Heart left ventricle (tissue), 16 donors: Measurements from ENCODE around the gene CHD5. TPM values are rescaled to one million over a fixed set of nuclear protein-coding genes. Genes with fewer than 3 reads are reported as not detected.
A peak's percentile ranks its signal among the peaks of the same experiment; 100 is the strongest.

Source experiments
- ATAC-seq, 4 donors: fragments of 200-7000 bp; cut with Tn5 transposase; one replicate each; pipeline ENCODE4 v1.9.1; 2020 to 2022; ENCODE audit warnings: moderate library complexity in 4 of 4, mild to moderate bottlenecking in 3 of 4, moderate number of reproducible peaks in 1 of 4
- DNase-seq, 5 donors: peaks; one replicate each; pipeline ENCODE4 v3.0.0-alpha.2; 2020
- H3K27ac ChIP-seq, 12 donors: fragments of 200-600 bp; sonication (generic) in 4 of 12; one replicate each; pipeline versions ENCODE4 v1.5.0 to v1.8.0; 2016 to 2022; ENCODE audit warnings: mild to moderate bottlenecking in 2 of 12
- H3K27me3 ChIP-seq, 9 donors: fragments of 200-600 bp; sonication (generic) in 2 of 9; one replicate each; pipeline versions ENCODE4 v1.5.1 to v1.8.0; 2016 to 2022; ENCODE audit warnings: mild to moderate bottlenecking in 3 of 9
- H3K36me3 ChIP-seq, 9 donors: fragments of 200-600 bp; sonication (generic) in 2 of 9; one replicate each; pipeline versions ENCODE4 v1.5.0 to v1.8.0; 2018 to 2022; ENCODE audit warnings: mild to moderate bottlenecking in 2 of 9
- H3K4me1 ChIP-seq, 12 donors: fragments of 200-600 bp; sonication (generic) in 4 of 12; one replicate each; pipeline versions ENCODE4 v1.5.0 to v1.8.0; 2016 to 2022; ENCODE audit warnings: mild to moderate bottlenecking in 3 of 12
- H3K4me3 ChIP-seq, 12 donors: fragments of 200-600 bp; sonication (generic) in 4 of 12; one replicate each; pipeline versions ENCODE4 v1.5.0 to v1.8.0; 2017 to 2022; ENCODE audit warnings: mild to moderate bottlenecking in 9 of 12, moderate library complexity in 4 of 12
- H3K9me3 ChIP-seq, 12 donors: fragments of 200-600 bp; sonication (generic) in 4 of 12; one replicate each; pipeline versions ENCODE4 v1.5.0 to v1.8.0; 2016 to 2022; ENCODE audit warnings: mild to moderate bottlenecking in 1 of 12
- POLR2A ChIP-seq, 2 donors: fragments of 450-650 bp; IDR thresholded peaks; one replicate each; pipeline ENCODE4 v1.6.1; 2017; ENCODE audit warnings: antibody characterized with exemption in 2 of 2, mild to moderate bottlenecking in 2 of 2, moderate library complexity in 2 of 2
- WGBS, 4 donors: extraction: QIAGEN DNeasy Blood & Tissue Kit in 2 of 4; methylation state at CpG; one replicate each; pipeline versions ENCODE4 v1.1.5 to v1.1.7; 2013 to 2018; 5-methylcytosine and 5-hydroxymethylcytosine counted together
- intact Hi-C, 10 donors: fragments of 100-400 bp; cut with DNase I; formaldehyde crosslinking; loops; one replicate each; pipeline versions ENCODE4 v1.11.1 to v1.14.2; 2022
- polyA plus RNA-seq, 2 donors: library from polyadenylated mRNA; stranded (reverse); fragments of 200-250 nt; gene quantifications; one replicate each; pipeline ENCODE4 v1.2.3, GENCODE V29; 2013
- total RNA-seq, 9 donors: library from RNA; depleted of rRNA in 2 of 9; stranded (reverse); fragments of >200 nt in 2 of 9; fragmentation: NEBNext Ultra II Directional in 3 of 9; extraction: Animal tissue kit (Norgen Biotek cat#: 25700) in 3 of 9; gene quantifications; one replicate each; pipeline versions ENCODE4 v1.1.0 to v1.2.4, GENCODE V29; 2016 to 2023
- TF ChIP-seq, protein P1 (sequence below), 12 donors: fragments of 200-600 bp; sonication (generic) in 4 of 12; IDR thresholded peaks; one replicate each; pipeline versions ENCODE4 v1.5.0 to v1.8.0; 2018 to 2022; ENCODE audit warnings: antibody characterized with exemption in 12 of 12, mild to moderate bottlenecking in 5 of 12
- donor health status: ischemic (EF 13 %, LVEDD 7.1; RV severe dilation, severe dysfunction).
- donor health status: healthy with polysubstance abuse.
- donor health status: DM: no; HTN: yes; CAD: no.
- donor health status: DM: no; HTN: no; CAD: no.
- donor health status: ischemic (EF 25% LVEDD 6.9; RV normal size, moderate dysfunction).
- donor health status: ischemic (EF 25% LVEDD 5.7; RV mildly dilated, moderate dysfunction).
- donor health status: healthy.
- donor health status: DM: yes; HTN: yes; CAD: no.
- donor health status: ischemic (EF 35%, LVEDD 5.7; RV mildly dilated, moderate dysfunction).
- donor health status: nonischemic (EF 11% LVEDD 7.7; RV severe dilation, severe dysfunction).
- donor health status: DM: yes; HTN: yes; CAD: no.
- donor health status: PGD.
- donor health status: ischemic (EF 29% LVEDD 5.4; RV normal size, mild dysfunction).
- donor health status: nonischemic (EF 23%, LVEDD 6.1; RV moderate dilation, normal function).

The CHD5 gene
- total and polyA plus RNA-seq, 11 donors = 0.07 to 1.3 (median 0.22) TPM; not detected in 2

DNA sequence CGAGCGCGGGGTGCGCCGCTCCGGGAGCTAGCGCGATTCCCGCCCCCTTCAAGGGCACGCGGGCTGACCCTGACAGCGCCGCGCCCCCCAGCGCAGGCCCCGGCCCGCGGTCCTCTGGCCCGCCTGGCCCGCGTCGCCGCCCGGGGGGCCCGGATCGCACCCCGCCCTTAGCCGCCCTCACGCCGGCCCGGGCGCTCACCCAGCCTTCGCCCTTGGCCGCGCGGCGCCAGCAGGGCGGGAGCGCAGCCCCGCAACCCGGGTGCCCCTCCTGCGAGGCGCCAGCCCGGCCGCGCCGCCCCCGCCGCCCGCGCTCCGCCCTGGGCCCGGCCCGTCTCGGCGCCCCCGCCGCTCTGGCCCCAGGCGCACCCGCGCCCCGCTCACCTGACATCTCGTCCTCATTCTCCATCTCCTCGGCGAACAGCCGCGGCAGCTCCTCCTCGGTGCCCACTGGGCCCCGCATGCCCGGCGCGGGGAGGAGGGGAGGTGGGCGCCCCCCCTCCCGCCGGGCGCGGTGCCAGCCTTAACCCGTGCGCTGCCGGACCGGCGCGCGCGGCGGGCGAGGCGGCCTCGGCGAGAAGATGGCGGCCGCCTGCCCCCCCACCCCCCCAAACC lies 451 bp downstream of the CHD5 start:
- Histone ChIP-seq H3K4me3 (peak overlapping the region in 9 of 12 donors; percentile 17 to 44 (median 36)), H3K36me3 (peaks cover 0 to 5% (median 0%) of the 10 kb centered on the region in 9 donors), H3K27me3 (peaks cover 17 to 52% (median 34%) of the 10 kb centered on the region in 9 donors), H3K4me1 (peaks cover 5 to 30% (median 14%) of the 10 kb centered on the region in 12 donors), H3K27ac (no peak overlapping the region), H3K9me3 (no peaks in the 10 kb centered on the region)
- DNase-seq (no peak), ATAC-seq (no peak)
- no peak for TF ChIP-seq POLR2A (IDR thresholded peaks at IDR 0.05)
- TF ChIP-seq, protein P1, sequence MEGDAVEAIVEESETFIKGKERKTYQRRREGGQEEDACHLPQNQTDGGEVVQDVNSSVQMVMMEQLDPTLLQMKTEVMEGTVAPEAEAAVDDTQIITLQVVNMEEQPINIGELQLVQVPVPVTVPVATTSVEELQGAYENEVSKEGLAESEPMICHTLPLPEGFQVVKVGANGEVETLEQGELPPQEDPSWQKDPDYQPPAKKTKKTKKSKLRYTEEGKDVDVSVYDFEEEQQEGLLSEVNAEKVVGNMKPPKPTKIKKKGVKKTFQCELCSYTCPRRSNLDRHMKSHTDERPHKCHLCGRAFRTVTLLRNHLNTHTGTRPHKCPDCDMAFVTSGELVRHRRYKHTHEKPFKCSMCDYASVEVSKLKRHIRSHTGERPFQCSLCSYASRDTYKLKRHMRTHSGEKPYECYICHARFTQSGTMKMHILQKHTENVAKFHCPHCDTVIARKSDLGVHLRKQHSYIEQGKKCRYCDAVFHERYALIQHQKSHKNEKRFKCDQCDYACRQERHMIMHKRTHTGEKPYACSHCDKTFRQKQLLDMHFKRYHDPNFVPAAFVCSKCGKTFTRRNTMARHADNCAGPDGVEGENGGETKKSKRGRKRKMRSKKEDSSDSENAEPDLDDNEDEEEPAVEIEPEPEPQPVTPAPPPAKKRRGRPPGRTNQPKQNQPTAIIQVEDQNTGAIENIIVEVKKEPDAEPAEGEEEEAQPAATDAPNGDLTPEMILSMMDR (IDR thresholded peaks at IDR 0.05) = no peak
- intact Hi-C loops = loop anchor here in 5 of 10 donors (5.0 to 10.0 kb wide), 5 partner anchors 122 to 142 kb away; partner anchors contain the start of gene KCNAB2 (in 1 of the 5)
- 0 to 1% (median 1%) methylated on average over 13 to 92 of the region's 92 CpGs; no CpG with 5 or more reads in 1 of the 4 donors for WGBS, 4 donors

DNA sequence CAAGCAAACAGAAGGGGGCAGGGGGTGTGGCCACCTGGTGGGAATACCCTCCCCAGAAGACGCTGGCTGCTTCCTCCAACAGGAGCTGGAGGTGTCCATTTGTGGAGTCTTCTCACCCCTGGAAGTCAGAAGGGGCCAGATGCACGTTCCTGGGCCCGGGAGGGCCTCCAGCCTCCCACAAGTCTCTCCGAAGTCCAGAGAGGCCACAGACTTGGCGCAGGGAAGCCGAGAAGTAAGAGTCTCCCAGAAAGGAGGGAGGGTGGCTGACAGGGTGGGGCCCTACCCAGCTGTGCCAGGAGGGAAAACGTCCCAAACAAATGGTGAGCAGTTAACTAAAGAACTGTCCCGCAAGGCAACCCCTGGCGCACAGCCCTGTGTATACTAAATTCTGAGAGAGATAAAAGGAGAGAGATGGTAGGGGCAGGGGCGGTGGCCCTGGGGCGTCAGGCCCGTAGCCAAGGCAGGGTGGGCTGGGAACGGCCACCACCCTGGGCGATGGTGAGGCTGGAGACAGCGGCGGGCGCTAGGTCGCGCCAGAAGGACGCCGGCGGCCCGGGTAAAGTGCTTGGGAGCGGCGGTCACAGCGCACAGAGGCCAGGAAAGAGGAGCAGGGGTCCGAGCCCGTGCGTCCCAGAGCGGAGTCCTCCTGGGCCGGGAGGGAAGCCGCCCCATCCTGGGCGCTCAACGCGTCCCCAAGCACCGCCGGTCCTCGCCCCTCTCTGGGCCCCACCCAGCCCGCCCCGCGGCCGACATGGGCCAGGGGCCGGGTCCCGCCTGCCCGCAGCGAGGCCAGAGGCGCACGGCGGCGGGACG lies 1.2 kb downstream of the CHD5 start:
- no peak overlapping the region for H3K27ac ChIP-seq
- intact Hi-C loops = loop anchor here in 3 of 10 donors (5.0 to 10.0 kb wide), 3 partner anchors 124 to 142 kb away; partner anchors contain the start of gene KCNAB2 (in 1 of the 3)
- H3K27me3 ChIP-seq = peaks cover 17 to 52% (median 34%) of the 10 kb centered on the region in 9 donors
- peaks cover 5 to 30% (median 14%) of the 10 kb centered on the region in 12 donors for H3K4me1 ChIP-seq
- DNase-seq = no peak
- H3K9me3 ChIP-seq = no peaks in the 10 kb centered on the region
- peak in 2 of 4 donors; percentile 14 to 40 for ATAC-seq
- no peak for TF ChIP-seq POLR2A (IDR thresholded peaks at IDR 0.05)
- 4 to 9% (median 5%) methylated on average over 26 to 51 of the region's 51 CpGs for WGBS, 4 donors
- peak overlapping the region in 10 of 12 donors; percentile 15 to 44 (median 34) for H3K4me3 ChIP-seq
- no peaks in the 10 kb centered on the region for H3K36me3 ChIP-seq

DNA sequence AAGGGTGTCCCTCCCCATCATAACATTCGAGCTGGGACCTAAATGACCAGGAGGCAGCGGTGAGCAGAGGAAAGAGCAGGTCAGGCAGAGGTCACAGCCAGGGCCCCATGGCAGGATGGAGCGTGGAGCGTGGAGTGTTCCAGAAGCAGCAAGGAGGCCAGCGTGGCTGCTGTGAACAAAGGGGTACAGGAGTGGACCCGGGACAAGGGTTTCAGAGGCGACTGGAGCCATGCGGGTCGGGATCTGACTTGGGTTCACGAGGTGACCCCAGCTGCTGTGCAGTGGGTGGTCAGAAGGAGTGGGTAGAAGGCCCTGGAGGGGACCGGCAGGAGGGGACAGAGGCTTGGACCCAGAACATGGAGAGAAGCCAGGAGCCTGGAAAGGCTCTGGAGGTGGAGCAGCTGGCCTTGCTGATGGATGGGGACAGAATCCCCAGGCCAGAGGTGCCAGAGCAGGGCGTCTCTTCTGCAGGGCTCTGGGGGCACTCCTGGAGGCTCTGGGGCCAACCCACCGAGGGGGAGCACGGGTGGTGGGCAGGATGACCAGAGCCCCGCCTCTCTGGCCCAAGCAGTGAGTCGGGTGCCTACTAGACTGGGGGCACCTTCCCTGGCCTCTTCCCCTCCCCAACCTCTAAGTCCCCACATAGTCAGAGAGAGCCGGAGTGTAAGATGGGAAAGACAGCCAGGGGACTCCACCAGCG lies 2.3 kb downstream of the CHD5 start:
- no peak overlapping the region for H3K27ac ChIP-seq
- H3K4me1 ChIP-seq = peaks cover 5 to 30% (median 14%) of the 10 kb centered on the region in 12 donors
- intact Hi-C loops = loop anchor here in 3 of 10 donors (5.0 to 10.0 kb wide), 3 partner anchors 123 to 141 kb away; partner anchors contain the start of gene KCNAB2 (in 1 of the 3)
- TF ChIP-seq, protein P1 (IDR thresholded peaks at IDR 0.05) = no peak
- no peak for TF ChIP-seq POLR2A (IDR thresholded peaks at IDR 0.05)
- no peak overlapping the region for H3K4me3 ChIP-seq
- H3K27me3 ChIP-seq = peaks cover 17 to 52% (median 36%) of the 10 kb centered on the region in 9 donors
- 73 to 83% (median 77%) methylated on average over 14 to 18 of the region's 18 CpGs for WGBS, 4 donors
- ATAC-seq = no peak
- H3K9me3 ChIP-seq = no peaks in the 10 kb centered on the region
- no peaks in the 10 kb centered on the region for H3K36me3 ChIP-seq
- no peak for DNase-seq

DNA sequence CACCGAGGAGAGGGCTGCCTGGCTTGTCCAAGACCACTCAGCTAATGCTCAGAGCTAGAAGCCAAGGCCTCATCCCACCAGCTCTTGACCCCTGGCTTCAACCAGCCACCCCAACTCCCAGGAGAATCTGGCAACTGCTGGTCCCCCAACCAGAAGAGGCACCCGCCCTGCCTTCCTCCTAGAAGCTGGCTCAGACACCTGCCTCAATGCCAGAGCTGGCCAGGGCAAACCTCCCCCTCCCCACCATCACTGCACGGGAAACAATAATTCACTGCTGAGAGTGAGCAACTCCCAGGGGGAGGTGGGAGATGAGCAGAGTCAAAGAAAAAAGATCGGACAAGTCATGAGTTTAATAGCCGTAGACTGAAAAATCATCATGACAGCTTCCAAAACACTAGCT lies 3.3 kb downstream of the CHD5 start:
- Histone ChIP-seq H3K36me3 (no peaks in the 10 kb centered on the region), H3K27ac (no peak overlapping the region), H3K9me3 (no peaks in the 10 kb centered on the region), H3K4me1 (peaks cover 5 to 30% (median 14%) of the 10 kb centered on the region in 12 donors), H3K27me3 (peaks cover 17 to 57% (median 36%) of the 10 kb centered on the region in 9 donors), H3K4me3 (no peak overlapping the region)
- no peak for TF ChIP-seq POLR2A (IDR thresholded peaks at IDR 0.05)
- TF ChIP-seq, protein P1 (IDR thresholded peaks at IDR 0.05) = no peak
- ATAC-seq (no peak), DNase-seq (no peak)
- intact Hi-C loops = loop anchor here in 3 of 10 donors (5.0 to 10.0 kb wide), 3 partner anchors 122 to 139 kb away; partner anchors contain the start of gene KCNAB2 (in 1 of the 3)
- 68 to 77% (median 72%) methylated on average over 5 of the region's 5 CpGs for WGBS, 4 donors
